GM18867 (cell line): Measurements from ENCODE around the gene HIGD1A.
A peak's percentile ranks its signal among the peaks of the same experiment; 100 is the strongest.
"Not testable (repeated sequence)": the region's sequence is repeated elsewhere in the genome, so short reads cannot be mapped to it uniquely, and the experiment has no call there.

ENCODE experiments used
- ATAC-seq: cut with Tn5 transposase; IDR thresholded peaks from one replicate; pipeline ENCODE4 v1.9.1; 2021; ENCODE audit warnings: mild to moderate bottlenecking, moderate library complexity; ENCODE audit not compliant: unreplicated experiment

HIGD1A gene

GRCh38 chr3:42829628-42830436, 25.5 kb upstream of the HIGD1A start:
- ATAC-seq, result no peak

- no peak for ATAC-seq
These were observed 24.9 kb upstream of the HIGD1A start for GRCh38 chr3:42829083-42829627.

- ATAC-seq, result no peak
These were observed 23.4 kb upstream of the HIGD1A start for GRCh38 chr3:42827654-42828053.

GRCh38 chr3:42827023-42827422, 22.7 kb upstream of the HIGD1A start:
- ATAC-seq, result no peak

GRCh38 chr3:42826141-42826540, 21.9 kb upstream of the HIGD1A start:
- no peak for ATAC-seq

GRCh38 chr3:42823351-42823750, 19.1 kb upstream of the HIGD1A start:
- no peak for ATAC-seq

GRCh38 chr3:42822828-42823227, 18.5 kb upstream of the HIGD1A start:
- ATAC-seq, result no peak

GRCh38 chr3:42820746-42821051, 16.4 kb upstream of the HIGD1A start:
- ATAC-seq, result no peak

- ATAC-seq, result no peak
These were observed 15.2 kb upstream of the HIGD1A start for GRCh38 chr3:42819351-42819965.

GRCh38 chr3:42815826-42816225, 11.5 kb upstream of the HIGD1A start:
- no peak for ATAC-seq

GRCh38 chr3:42814914-42815507, 10.7 kb upstream of the HIGD1A start:
- no peak for ATAC-seq

GRCh38 chr3:42814246-42814645, 10.0 kb upstream of the HIGD1A start:
- no peak for ATAC-seq

- ATAC-seq, result not testable (repeated sequence)
These were observed 7.0 kb upstream of the HIGD1A start for GRCh38 chr3:42811118-42811883.

- ATAC-seq, result not testable (repeated sequence)
These were observed 6.4 kb upstream of the HIGD1A start for GRCh38 chr3:42810706-42811105.

GRCh38 chr3:42809202-42809601, 4.9 kb upstream of the HIGD1A start, which contains the start of gene ACKR2:
Gene ACKR2 (plus strand): TSS chr3:42809445. CDS start chr3:42864503, 55,058 bp downstream.
- no peak for ATAC-seq

- no peak for ATAC-seq
These were observed 3.6 kb upstream of the HIGD1A start for GRCh38 chr3:42807929-42808328.

- ATAC-seq, result no peak
These were observed 991 bp upstream of the HIGD1A start for GRCh38 chr3:42805141-42805821.

- ATAC-seq, result peak; percentile 21
These were observed 492 bp upstream of the HIGD1A start for GRCh38 chr3:42804831-42805132.

- peak; percentile 21 for ATAC-seq
These were observed 730 bp downstream of the HIGD1A start for GRCh38 chr3:42803414-42804105.

- no peak for ATAC-seq
These were observed 1.3 kb downstream of the HIGD1A start for GRCh38 chr3:42802876-42803413.
